ENCODE results near the gene FADS3.
A peak's percentile ranks its signal among the peaks of the same experiment; 100 is the strongest.

GRCh38 chr11:61828629-61829407 lies 62.5 kb downstream of the FADS3 start:
- TF ChIP-seq CTCF (conservative IDR thresholded peaks at IDR 0.05; ENCODE audit: low read depth, low read length) (peak; percentile 47; the same call in 1 of the 2 replicates), EZH2 (IDR thresholded peaks at IDR 0.05; ENCODE audit: low read length, unreplicated experiment) (no peak), EZH2phosphoT487 (IDR thresholded peaks at IDR 0.05; ENCODE audit: borderline replicate concordance, low read length) (no peak)
